ENCODE data around the gene MON2. TPM values are rescaled to one million over a fixed set of nuclear protein-coding genes. Genes with fewer than 3 reads are reported as not detected.

MON2 gene
- total and polyA plus RNA-seq, 2 of the 8 experiments (the other 6 are each of a cell fraction or from before 2014, with no cell fraction given) = 3.8 to 21.8 TPM

DNA sequence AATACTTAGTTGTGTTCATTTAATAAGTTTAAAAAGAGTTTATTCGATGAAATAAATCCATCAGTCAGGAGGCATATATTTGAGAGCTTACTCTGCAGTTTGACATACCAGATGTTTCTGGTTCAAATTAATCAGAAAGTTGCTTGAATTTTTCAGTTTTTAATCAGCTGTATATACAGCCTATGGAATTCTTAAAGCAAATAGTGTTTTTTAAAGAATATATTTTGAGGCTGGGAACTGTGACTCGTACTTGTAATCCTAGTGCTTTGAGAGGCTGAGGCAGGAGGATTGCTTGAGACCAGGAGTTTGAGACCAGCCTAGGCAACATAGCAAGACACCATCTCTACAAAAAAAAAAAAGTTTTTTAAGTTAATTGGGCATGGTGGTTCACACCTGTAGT, 112.1 kb downstream of the MON2 start:
- Histone ChIP-seq H3K27ac (ENCODE audit: low read depth, low read length) (no peak overlapping the region), H2BK20ac (ENCODE audit: low read length) (no peak overlapping the region), H3K27me3 (replicated peaks in 1 of 4; ENCODE audit: control insufficient read depth in 3 of 4, extremely low read depth in 1 of 4, insufficient read depth in 3 of 4, low read length in 3 of 4) (no peaks in the 10 kb centered on the region), H3K4me1 (replicated peaks in 1 of 4; ENCODE audit: control insufficient read depth in 3 of 4, insufficient read depth in 4 of 4, low read length in 3 of 4) (no peaks in the 10 kb centered on the region), H2BK15ac (ENCODE audit: low read length) (no peak overlapping the region), H3K14ac (ENCODE audit: insufficient read length) (no peak overlapping the region), H2AFZ (ENCODE audit: low read length) (no peak overlapping the region), H3K79me1 (ENCODE audit: low read depth, low read length) (no peaks in the 10 kb centered on the region), H3K23me2 (ENCODE audit: low read depth, low read length) (no peaks in the 10 kb centered on the region), H3K79me2 (ENCODE audit: control insufficient read depth in 1 of 2, insufficient read depth in 2 of 2, low read length in 2 of 2) (no peaks in the 10 kb centered on the region), H3K36me3 (ENCODE audit: control insufficient read depth in 2 of 4, insufficient read depth in 4 of 4, low read length in 3 of 4) (no peaks in the 10 kb centered on the region), H4K8ac (ENCODE audit: extremely low read depth, insufficient read depth, low read length) (no peak overlapping the region), H4K20me1 (replicated peaks in 1 of 2; ENCODE audit: control insufficient read depth in 1 of 2, insufficient read depth in 2 of 2, low read length in 2 of 2) (no peaks in the 10 kb centered on the region), H3K4ac (replicated peaks; ENCODE audit: insufficient read length, low read depth, low read length) (no peak overlapping the region), H3K18ac (ENCODE audit: extremely low read depth, low read length) (no peak overlapping the region), H4K91ac (replicated peaks; ENCODE audit: insufficient read length, low read length) (no peak overlapping the region), H2BK5ac (ENCODE audit: low read depth, low read length) (no peak overlapping the region), H2BK12ac (ENCODE audit: low read depth, low read length) (no peak overlapping the region), H4K5ac (ENCODE audit: insufficient read length, low read depth, low read length) (no peak overlapping the region), H3K9me3 (ENCODE audit: insufficient read depth in 2 of 2, low read depth in 1 of 2, low read length in 1 of 2) (no peaks in the 10 kb centered on the region), H3K56ac (replicated peaks; ENCODE audit: insufficient read length, low read depth, low read length) (no peak overlapping the region), H3K9ac (replicated peaks in 1 of 4; ENCODE audit: extremely low read depth in 1 of 4, low read depth in 3 of 4, low read length in 3 of 4) (no peak overlapping the region), H3K4me2 (ENCODE audit: insufficient read depth in 1 of 2, low read depth in 2 of 2, low read length in 2 of 2) (no peak overlapping the region), H3K23ac (ENCODE audit: insufficient read length) (no peak overlapping the region), H3K4me3 (ENCODE audit: extremely low read depth in 1 of 4, insufficient read depth in 2 of 4, low read depth in 3 of 4, low read length in 4 of 4) (no peak overlapping the region), H2BK120ac (replicated peaks; ENCODE audit: low read depth, low read length) (no peak overlapping the region), H2AK5ac (ENCODE audit: low read depth, low read length) (no peak overlapping the region)
- DNase-seq (ENCODE audit: low read depth in 1 of 2, low spot score in 2 of 2) (no peak), FAIRE-seq (no peak)
- ChIA-PET POLR2A (ENCODE audit: partially characterized antibody) (interaction anchor here (0.6 kb wide), 1 partner anchor 183 kb away, joined by 3 read pairs; no protein-coding TSS in a partner anchor), CTCF (ENCODE audit: partially characterized antibody) (interaction anchor here (0.7 to 12.0 kb wide), 5 partner anchors 32 to 233 kb away, joined by 3 to 173 read pairs (median 3); no protein-coding TSS in a partner anchor)
- WGBS, 2 experiments (ENCODE audit: extremely low coverage in 1 of 2, insufficient coverage in 1 of 2, insufficient read length in 1 of 2, insufficient replicate concordance in 2 of 2, low coverage in 1 of 2, low lambda C conversion rate in 2 of 2, missing lambda C conversion rate in 1 of 2) = 97% methylated on average over 2 of the region's 2 CpGs; no CpG with 5 or more reads in 1 of the 2 experiments
- TF ChIP-seq JUND (IDR thresholded peaks at IDR 0.05; ENCODE audit: low read length) (no peak), SP2 (IDR thresholded peaks at IDR 0.05; ENCODE audit: low read length) (no peak), KDM1A (IDR thresholded peaks at IDR 0.05; ENCODE audit: borderline replicate concordance, low read length) (no peak), TCF12 (IDR thresholded peaks at IDR 0.05; ENCODE audit: low read depth, low read length) (no peak)
